GM21423 (cell line): Measurements from ENCODE around the gene ZNF552.
"Not testable (repeated sequence)": the region's sequence is repeated elsewhere in the genome, so short reads cannot be mapped to it uniquely, and the experiment has no call there.

Experiments
- ATAC-seq: cut with Tn5 transposase; IDR thresholded peaks from one replicate; pipeline ENCODE4 v1.9.1; 2021; ENCODE audit warnings: mild to moderate bottlenecking, moderate library complexity; ENCODE audit not compliant: unreplicated experiment

The ZNF552 gene

DNA sequence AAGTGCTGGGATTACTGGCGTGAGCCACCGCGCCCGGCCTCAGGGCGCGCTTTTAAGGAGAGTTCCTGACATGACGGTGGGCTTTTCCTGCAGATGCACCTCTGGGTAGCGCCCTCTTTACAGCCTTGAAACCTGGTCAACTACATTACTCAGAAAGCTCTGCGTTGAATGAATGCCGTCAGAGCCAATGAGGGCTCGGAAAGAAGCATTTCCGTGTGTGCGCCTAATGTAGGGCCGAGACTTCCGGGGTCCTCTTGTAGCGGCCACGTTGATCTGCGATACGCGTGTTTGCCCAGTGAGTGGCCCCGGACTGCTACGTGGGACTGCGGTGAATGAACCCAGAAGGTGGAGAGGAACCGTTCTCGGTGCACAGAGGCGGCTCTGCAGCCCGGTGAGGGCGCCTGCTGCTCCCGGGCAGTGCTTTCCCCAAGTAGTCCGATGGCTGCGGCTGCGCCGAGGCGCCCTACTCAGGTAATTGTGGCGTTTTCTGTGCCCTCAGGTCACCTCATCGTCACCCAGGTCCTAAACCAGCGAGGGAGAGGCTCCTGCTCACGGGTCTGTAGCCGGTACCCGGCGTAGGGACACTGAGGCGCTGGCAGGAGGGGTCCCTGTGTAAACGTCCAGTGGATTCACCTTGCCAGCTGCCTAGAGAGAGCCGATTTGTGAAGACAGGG is 4.9 kb upstream of the ZNF552 start:
- peak; percentile 90 for ATAC-seq

GRCh38 chr19:57818378-57818777 is 3.7 kb upstream of the ZNF552 start:
- no peak for ATAC-seq

DNA sequence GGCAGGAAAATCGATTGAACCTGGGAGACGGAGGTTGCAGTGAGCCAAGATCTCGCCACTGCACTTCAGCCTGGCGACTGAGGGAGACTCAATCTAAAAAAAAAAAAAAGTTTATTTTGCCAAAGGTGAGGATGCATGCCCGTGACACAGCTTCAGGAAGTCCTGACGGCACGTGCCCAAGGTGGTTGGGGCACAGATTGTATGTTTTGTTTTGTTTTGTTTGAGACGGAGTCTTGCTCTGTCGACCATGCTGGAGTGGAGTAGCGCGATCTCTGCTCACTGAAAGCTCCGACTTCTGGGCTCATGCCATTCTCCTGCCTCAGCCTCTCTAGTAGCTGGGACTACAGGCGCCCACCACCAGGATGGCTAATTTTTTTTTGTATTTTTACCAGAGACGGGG is 3.3 kb upstream of the ZNF552 start:
- no peak for ATAC-seq

DNA sequence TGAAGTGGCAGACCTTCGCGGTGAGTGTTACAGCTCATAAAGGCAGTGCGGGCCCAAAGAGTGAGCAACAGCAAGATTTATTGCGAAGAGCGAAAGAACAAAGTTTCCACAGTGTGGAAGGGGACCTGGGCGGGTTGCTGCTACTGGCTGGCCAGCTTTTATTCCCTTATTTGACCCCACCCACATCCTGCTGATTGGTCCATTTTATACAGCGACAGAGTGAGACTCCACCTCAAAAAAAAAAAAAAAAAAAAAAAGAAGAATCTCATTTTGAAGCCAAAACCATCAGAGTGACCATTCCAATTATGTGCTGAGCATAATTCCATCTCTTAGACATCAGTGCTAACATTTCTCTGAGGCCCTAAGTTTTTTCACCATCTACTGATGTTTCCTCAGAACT is 1.9 kb upstream of the ZNF552 start:
- no peak for ATAC-seq

DNA sequence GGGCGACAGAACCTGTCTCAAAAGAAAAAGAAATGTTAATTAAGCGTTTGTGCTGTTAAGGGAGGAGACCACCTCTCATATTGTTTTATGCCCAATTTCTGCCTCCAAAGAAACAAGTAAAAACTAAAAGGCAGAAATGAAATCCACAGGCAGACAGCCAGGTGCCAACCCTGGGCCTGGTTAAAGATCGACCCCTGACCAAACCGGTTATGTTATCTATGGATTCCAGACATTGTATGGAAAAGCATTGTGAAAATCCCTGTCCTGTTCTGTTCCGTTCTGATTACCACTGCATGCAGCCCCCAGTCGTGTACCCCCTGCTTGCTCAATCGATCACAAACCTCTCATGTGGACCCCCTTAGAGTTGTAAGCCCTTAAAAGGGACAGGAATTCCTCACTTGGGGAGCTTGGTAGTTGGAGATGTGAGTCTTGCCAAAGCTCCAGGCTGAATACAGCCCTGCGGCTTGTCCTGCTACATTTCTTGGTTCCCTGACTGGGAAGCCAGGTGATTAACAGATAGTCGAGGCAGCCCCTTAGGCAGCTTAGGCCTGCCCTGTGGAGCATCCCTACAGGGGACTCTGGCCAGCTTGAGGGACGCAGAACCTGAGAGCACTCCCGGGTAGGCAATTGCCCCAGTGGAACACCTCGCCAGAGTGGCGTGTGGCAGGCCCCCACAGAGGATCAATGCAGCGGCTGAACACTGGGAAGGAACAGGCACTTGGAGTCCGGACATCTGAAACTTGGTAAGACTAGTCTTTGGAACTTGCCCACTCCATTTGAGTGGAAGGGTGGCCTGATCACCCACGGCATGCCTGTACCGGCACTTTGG is 748 bp upstream of the ZNF552 start:
- ATAC-seq, result no peak

DNA sequence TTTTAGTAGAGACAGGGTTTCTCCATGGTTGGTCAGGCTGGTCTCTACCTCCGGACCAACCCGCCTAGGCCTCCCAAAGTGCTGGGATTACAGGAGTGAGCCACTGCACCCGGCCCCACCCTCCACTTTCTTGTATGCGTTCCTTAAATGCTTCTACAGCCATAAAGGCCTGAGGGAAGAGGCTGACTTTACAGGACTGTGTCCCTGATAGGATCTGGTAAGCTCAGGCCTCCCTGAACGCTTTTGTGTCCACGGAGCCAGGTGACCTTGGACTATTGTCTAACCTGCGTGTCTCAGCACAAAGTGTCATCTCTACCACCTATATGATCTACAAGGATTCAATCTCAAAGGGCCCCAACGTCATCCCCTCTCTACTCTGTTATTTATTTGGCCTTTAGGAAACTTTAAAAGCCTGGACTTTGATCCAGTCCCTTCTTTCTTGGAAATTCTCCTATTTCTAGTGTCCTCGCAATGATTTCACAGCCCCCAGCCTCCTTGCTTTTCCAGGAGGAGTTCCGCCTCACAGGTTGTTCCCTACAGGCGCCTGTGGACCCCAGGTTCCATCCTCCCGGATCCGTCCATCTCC is 701 bp downstream of the ZNF552 start:
- ATAC-seq, result no peak

- not testable (repeated sequence) for ATAC-seq
Observed at GRCh38 chr19:57812975-57813820, 1.5 kb downstream of the ZNF552 start.

DNA sequence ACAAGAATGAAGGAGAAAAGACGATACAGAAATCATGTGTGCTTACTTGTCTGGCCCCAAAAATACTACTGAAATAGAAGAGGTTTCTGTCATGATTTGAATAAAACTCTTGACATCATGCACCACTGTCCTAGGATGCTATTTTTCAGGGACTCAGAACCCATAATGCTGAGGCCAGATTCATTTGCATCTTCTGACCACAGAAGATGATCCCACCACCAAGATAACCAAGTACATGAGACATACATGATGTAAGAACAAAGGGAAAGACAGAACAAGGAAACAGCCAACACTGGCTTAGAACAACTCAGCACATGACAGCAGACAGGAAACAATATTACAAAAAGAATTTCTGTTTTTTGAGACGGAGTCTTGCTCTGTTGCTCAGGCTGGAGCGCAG is 2.5 kb downstream of the ZNF552 start:
- ATAC-seq, result no peak

DNA sequence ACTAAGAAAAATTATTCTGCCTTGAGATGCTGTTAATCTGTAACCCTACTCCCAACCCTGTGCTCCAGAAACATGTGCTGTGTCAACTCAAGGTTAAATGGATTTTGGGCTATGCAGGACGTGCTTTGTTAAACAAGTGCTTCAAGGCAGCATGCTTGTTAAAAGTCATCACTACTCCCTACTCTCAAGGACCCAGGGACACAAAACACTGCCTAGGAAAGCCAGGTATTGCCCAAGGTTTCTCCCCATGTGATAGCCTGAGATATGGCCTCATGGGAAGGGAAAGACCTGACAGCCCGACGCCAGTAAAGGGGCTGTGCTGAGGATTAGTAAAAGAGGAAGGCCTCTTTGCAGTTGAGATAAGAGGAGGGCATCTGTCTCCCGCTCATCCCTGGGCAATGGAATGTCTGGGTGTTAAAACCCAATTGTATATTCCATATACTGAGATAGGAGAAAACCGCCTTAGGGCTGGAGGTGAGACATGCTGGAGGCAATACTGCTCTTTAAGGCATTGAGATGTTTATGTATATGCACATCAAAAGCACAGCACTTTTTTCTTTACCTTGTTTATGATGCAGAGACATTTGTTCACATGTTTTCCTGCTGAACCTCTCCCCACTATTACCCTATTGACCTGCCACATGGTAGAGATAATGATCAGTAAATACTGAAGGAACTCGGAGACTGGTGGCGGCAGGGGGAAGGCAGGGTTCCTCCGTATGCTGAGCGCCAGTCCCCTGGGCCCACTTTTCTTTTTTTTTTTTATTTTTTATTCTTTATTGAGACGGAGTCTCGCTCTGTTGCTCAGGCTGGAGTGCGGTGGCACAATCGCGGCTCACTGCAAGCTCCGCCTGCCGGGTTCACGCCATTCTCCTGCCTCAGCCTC is 4.1 kb downstream of the ZNF552 start:
- ATAC-seq, result not testable (repeated sequence)

DNA sequence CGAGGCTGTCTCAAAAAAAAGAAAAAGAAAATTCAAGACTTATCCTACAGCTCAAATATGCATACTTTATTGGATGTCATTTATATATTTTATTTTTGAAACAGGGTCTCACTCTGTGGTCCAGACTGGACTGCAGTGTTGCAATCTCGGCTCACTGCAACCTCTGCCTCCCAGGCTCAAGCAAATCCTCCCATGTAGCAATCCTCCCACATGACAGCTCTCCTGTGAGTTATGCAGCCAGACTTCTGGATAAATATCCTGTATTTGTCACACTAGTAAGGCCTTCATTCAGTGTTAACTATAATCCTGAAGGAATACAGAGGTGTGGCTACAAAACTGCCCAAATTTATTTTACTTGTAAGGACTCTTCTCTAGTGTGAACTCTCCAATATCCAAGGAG is 7.2 kb downstream of the ZNF552 start:
- no peak for ATAC-seq

DNA sequence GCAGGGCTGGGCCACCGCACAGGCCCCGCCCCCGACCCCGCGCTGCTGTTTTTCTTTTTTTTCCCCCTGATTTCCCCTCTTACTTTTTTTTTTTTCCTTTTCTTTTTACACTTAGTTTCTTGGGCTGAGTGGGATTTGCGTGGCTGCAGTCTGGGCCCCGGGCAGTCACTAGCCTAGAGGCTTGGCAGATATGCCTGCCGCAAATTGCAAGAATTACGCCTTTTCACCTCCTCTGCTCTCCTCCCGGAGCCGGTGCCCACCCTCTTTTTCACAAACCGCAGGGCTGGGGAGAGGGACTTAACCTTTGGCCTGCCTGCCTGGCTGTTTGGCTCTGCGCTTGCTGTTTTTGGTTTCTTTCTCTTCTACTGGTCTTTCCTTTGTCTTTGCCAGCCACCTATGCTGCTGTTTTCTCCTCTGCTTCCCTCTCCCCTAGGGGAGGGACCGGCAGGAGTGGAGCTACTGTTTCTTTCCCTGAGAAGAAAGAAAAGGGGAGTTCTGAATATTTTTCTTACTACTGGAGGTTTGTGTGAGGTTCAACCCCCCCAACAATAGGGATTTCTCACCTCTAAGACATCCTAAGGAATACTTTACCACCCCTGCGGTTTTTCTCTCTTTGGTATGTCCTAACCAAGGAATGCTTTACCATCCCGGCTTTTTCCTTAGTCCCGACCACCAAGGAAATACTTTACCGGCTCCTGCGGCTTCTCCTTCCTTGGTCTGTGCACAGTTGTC is 11.0 kb downstream of the ZNF552 start:
- ATAC-seq, result no peak

- no peak for ATAC-seq
Observed at GRCh38 chr19:57803265-57803593, 11.5 kb downstream of the ZNF552 start.

DNA sequence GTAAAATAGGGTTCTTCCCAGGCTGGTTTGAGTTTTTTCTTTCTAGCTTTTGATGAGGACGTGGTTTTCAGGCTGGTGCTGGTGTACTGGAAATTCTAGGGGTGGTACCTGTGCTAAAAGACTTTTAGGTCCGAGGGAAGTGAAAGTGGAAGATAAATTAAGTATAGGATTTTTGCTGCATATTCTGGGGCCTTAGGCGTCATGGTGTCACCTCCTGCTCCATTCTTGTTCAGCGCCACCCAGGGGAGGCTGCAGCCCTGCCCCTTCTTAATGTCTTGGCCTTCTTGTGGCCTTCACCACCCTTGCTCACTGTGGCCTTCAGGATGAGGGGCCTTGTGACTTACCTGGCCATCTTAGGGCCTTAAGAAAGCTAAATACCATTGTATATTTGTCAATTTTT is 12.4 kb downstream of the ZNF552 start:
- no peak for ATAC-seq

GRCh38 chr19:57800696-57801095 is 14.0 kb downstream of the ZNF552 start:
- no peak for ATAC-seq

GRCh38 chr19:57796580-57796979 is 18.1 kb downstream of the ZNF552 start:
- not testable (repeated sequence) for ATAC-seq

- no peak for ATAC-seq
Observed at GRCh38 chr19:57789288-57789687, 25.4 kb downstream of the ZNF552 start.

- ATAC-seq, result no peak
Observed at GRCh38 chr19:57788114-57788692, 26.5 kb downstream of the ZNF552 start.

DNA sequence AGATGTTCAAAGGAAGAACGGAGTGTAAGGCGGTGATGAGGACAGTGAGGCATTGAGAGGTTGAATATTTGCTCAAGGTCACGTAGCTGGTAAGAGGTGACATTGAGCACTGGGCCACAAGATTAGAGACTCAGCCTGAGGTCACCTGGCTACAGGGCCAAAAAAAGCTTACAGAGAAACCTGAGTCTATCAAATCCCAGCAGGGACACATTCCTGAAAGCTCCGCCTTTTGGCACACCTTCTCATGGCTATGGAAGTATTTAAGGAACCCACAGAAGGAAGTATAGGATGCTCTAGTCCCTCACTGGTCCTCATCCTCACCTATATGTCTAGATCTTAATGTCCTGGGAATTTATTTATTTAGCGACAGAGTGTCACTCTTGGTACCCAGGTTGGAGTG is 27.8 kb downstream of the ZNF552 start:
- no peak for ATAC-seq

- no peak for ATAC-seq
Observed at GRCh38 chr19:57786286-57786685, 28.4 kb downstream of the ZNF552 start.
